Activated naive CD8-positive, alpha-beta T cell (primary cell): ENCODE data around the gene SNRNP25.

ENCODE experiments used
- H3K27ac Mint-ChIP-seq: one replicate; pipeline ENCODE4 v1.8.0; 2021; ENCODE audit warnings: mixed read lengths
- H3K27me3 Mint-ChIP-seq: one replicate; pipeline ENCODE4 v1.8.0; 2021; ENCODE audit warnings: mixed read lengths
- H3K36me3 Mint-ChIP-seq: one replicate; pipeline ENCODE4 v1.8.0; 2021; ENCODE audit warnings: mixed read lengths
- H3K4me1 Mint-ChIP-seq: one replicate; pipeline ENCODE4 v1.8.0; 2021; ENCODE audit warnings: low read depth, mixed read lengths
- H3K4me3 Mint-ChIP-seq: one replicate; pipeline ENCODE4 v1.8.0; 2021; ENCODE audit warnings: mild to moderate bottlenecking, mixed read lengths
- H3K9me3 Mint-ChIP-seq: one replicate; pipeline ENCODE4 v1.8.0; 2021; ENCODE audit warnings: low read depth, mixed read lengths

The SNRNP25 gene

DNA sequence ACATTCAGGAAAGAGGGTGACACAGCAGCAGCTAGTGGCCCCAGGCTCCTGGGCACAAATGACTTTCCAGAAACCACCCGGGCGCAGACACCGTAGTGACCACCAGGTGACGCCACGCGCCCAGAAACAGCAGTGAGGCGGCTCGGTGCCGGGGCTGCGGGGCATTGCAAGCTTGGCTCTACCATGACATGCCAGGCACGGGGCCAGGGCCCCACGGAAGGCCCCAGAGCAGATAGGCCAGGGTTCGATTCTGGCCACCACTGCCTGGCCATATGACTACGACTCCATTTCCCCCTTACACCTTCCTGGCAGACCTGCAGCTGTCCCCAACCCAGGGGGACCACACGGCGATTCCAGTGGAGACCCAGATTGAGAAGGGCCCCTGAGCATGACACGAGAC lies 12.1 kb downstream of the SNRNP25 start:
- H3K27ac Mint-ChIP-seq: no peak overlapping the region
- peaks cover 3% of the 10 kb centered on the region for H3K4me1 Mint-ChIP-seq
- H3K4me3 Mint-ChIP-seq: no peak overlapping the region
- no peaks in the 10 kb centered on the region for H3K9me3 Mint-ChIP-seq
- H3K27me3 Mint-ChIP-seq: no peaks in the 10 kb centered on the region
- H3K36me3 Mint-ChIP-seq: no peaks in the 10 kb centered on the region

DNA sequence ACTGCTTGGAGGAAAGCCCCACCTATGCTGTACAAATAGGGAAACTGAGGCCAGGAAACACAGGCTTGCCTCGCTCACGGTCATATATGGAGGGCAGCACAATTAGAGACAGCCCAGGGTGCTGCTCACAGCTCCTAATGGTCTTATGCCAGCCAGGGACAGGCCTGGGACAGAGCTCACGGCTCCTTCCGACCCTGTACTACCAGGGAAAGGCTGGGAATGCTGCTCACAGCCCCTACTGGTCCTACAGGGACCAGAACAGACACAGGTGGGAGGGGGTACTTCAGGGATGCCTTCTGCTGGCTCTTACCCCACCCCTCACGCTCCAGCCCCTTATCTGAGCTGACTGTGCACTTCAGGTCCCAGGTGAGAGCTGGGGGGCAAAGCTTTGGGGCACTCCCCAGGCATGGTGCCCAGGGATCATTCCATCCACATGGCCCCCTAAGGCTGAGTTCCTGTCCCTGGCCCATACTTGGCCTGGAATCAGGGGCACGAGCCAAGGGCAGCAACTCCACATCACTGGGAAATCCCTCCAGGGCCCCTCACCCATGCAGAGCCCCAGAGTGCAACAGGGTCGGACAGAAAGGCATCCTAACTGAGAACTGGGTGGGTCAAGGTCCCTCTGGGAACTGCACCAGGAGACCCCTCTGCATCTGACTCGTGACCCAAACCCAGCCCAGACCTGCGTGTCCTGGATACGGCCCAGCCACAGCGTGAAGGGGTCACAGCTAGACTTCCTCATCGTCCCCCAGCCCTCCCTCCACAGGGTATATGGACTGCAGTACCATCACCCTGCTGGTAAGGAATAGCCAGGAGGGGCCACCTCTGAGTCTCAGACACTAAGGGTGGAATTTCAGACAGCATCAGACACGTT lies 12.9 kb downstream of the SNRNP25 start:
- Mint-ChIP-seq H3K4me1 (peaks cover 3% of the 10 kb centered on the region), H3K27ac (no peak overlapping the region), H3K36me3 (no peaks in the 10 kb centered on the region), H3K4me3 (no peak overlapping the region), H3K9me3 (no peaks in the 10 kb centered on the region), H3K27me3 (peaks cover 2% of the 10 kb centered on the region)

DNA sequence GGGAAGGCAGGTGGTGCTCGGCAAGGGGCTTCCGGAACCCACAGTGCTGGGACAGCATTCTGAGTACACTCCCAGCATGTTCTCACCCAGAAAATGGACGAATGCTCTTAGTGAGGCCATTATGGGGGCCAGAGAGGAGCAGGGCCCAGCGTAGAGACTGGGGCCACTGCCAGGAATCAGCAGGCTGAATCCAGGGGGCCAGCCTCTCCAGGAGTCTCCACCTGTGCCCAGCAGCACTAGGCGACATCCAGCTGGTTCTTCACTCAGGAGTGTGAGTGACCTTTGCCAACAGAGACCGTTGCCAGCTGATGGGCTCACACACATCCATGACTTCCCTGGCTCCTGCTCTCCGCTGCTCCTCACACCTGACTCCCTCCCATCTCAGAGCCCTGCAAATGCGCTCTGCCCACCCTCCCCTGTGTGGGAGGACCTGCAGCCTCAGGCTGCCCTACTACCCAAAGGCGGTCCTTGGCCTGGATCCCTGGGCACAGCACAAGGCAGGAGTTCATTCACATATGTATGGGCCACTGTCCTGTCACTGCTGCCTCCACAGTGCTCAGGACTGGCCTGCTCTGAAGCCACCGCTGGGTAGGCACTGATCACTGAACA lies 13.7 kb downstream of the SNRNP25 start:
- H3K4me3 Mint-ChIP-seq: no peak overlapping the region
- peaks cover 3% of the 10 kb centered on the region for H3K4me1 Mint-ChIP-seq
- H3K36me3 Mint-ChIP-seq: no peaks in the 10 kb centered on the region
- H3K27ac Mint-ChIP-seq: no peak overlapping the region
- peaks cover 2% of the 10 kb centered on the region for H3K27me3 Mint-ChIP-seq
- H3K9me3 Mint-ChIP-seq: no peaks in the 10 kb centered on the region

DNA sequence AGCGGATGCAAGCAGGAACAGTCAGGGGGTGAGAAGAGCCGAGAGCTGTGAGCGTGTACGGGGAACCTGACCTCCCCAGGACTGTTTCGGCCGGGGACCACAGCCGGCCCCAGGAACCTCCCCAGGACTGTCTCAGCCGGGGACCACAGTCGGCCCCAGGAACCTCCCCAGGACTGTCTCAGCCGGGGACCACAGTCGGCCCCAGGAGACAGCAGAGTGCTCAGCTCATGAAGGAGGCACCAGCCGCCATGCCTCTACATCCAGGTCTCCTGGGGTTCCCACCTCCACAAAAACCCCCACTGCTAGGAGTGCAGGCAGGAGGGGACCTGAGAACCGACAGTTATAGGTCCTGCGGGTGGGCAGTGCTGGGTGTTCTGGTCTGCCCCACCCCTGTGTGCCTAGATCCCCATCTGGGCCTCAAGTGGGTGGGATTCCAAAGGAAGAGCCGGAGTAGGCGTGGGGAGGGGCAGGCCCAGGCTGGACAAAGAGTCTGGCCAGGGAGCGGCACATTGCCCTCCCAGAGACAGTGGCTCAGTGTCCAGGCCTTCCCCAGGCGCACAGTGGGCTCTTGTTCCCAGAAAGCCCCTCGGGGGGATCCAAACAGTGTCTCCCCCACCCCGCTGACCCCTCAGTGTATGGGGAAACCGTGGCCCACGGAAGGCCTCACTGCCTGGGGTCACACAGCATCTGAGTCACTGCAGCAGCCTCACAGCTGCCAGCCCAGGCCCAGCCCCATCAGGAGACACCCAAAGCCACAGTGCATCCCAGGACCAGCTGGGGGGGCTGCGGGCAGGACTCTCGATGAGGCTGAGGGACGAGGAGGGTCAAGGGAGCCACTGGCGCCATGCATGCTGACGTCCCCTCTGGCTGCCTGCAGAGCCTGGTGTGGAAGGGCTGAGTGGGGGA lies 14.5 kb downstream of the SNRNP25 start:
- Mint-ChIP-seq H3K36me3 (no peaks in the 10 kb centered on the region), H3K4me1 (peaks cover 6% of the 10 kb centered on the region), H3K9me3 (no peaks in the 10 kb centered on the region), H3K4me3 (no peak overlapping the region), H3K27me3 (peaks cover 5% of the 10 kb centered on the region), H3K27ac (no peak overlapping the region)

DNA sequence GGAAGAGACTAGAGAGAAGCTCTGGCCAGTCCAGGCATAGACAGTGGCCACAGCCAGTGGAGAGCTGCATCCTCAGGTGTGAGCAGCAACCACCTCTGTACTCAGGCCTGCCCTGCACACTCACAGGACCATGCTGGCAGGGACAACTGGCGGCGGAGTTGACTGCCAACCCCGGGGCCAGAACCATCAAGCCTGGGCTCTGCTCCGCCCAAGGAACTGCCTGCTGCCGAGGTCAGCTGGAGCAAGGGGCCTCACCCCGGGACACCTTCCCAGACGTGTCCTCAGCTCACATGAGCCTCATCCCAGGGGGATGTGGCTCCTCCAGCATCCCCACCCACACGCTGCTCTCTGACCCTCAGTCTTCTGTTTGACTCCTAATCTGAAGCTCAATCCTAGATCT lies 15.6 kb downstream of the SNRNP25 start:
- Mint-ChIP-seq H3K27me3 (peaks cover 7% of the 10 kb centered on the region), H3K36me3 (no peaks in the 10 kb centered on the region), H3K4me1 (peaks cover 6% of the 10 kb centered on the region), H3K4me3 (no peak overlapping the region), H3K9me3 (no peaks in the 10 kb centered on the region), H3K27ac (no peak overlapping the region)

DNA sequence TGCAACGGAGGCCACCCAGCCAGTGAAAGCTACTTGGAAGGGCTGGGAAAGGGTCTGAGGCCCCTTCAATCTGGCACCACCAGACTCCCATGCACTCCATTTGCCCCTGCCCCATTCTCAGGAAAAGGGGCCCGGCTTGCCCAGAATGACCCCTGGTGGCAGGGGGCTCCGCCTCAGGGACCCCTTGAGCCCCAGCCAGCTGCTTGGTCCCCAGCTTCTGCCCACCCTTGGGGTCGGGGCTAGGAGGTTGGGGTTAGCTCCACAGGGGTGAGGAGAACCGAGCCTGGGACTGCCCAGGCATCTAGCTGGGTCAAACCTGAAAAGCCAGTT lies 17.5 kb downstream of the SNRNP25 start:
- Mint-ChIP-seq H3K4me3 (peak overlapping the region; percentile 67), H3K27me3 (peaks cover 9% of the 10 kb centered on the region), H3K4me1 (peaks cover 5% of the 10 kb centered on the region), H3K36me3 (no peaks in the 10 kb centered on the region), H3K9me3 (no peaks in the 10 kb centered on the region), H3K27ac (no peak overlapping the region)

DNA sequence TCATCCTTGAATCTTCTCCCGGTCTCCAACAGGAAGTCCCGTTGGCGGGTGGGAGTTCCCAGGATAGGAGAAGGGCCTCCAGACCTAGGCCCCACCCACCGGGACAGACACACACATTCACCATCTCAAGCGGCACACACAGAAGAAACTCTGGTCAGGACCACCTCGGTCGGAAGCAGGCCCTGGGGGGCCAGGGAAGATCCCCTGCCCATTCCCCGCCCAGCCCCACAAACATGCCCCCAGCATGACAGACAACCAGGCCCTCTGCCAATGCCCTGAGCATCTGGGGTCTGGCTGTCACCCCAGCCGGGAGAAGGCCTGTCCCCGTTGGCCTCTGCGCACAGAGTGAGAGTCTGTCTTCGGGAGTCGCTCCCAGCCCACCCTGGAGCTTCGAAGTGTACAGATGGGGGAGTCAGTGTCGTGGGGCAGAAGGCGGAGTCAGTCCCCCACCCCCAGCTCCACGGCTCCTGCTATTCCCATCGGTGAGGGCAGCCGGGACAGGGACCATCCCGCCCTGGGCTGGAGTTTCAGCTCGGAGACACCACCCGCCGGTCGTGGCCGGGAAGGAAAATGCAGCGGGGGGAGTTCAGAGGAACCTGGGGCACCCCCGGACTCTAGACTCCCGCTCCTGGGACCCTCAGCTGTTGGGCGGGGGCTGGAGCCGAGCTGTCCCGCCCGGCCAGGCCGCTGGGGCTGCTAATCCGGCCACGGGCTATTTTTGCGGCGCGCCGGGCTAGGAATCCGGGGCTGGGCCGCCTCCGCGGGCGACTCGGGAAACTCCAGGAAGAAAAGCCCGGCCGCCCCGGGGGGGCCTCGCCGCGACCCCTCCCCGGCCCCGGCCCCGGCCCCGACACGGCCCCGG lies 18.1 kb downstream of the SNRNP25 start:
- Mint-ChIP-seq H3K27me3 (peaks cover 9% of the 10 kb centered on the region), H3K27ac (no peak overlapping the region), H3K9me3 (no peaks in the 10 kb centered on the region), H3K4me3 (peak overlapping the region; percentile 67), H3K4me1 (peaks cover 11% of the 10 kb centered on the region), H3K36me3 (no peaks in the 10 kb centered on the region)

DNA sequence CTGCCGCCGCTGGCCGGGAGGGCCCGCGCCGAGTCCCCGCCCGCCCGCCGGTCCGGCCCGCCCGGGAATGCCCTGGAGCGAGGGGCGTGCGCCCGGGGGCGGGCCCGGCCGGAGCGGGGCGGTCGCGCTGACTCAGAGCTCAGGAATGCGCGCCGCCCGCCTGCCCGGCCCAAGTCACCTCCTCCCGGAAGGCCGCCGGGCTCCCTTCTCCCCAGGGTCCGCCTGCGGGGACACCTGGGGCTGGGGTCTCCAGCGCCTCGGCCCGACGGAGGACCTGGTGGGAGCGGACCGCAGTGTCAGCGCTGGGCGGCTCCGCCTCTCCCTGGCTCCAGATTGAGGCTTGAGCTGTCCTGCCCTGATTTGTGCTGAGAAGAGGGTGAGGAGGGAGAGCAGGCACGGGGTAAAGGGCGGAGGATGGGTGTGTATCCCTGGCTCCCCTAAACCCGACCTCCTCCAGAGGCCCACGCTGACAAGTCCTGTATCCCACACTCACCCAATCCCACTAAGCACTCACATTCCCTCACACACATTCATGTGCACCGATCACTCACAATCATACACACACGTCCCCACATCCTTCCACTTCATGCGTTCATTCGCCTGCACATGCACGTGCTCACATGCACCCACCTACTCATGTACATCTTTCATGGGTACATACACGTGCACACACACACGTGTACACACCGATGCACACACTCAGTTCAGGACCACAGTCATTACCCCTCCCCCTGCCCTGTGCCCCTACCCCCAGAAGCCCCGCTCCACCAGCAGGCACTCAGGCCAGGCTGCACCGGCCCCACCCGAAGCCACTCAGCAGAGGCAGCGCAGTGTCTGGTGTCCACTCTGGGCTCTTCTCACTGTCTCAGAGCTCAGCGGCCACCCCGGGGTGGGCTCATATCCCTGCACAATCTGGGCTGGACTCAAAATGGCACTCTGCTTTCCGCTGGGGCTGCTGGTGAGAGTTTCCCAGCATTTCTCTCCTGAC lies 19.2 kb downstream of the SNRNP25 start, which contains the start of gene RHBDF1:
Gene RHBDF1 (minus strand): TSS at position 71 of the 988 bp plus-strand sequence. CDS start 7,616 bp downstream, outside the sequence.
- peaks cover 9% of the 10 kb centered on the region for H3K27me3 Mint-ChIP-seq
- H3K27ac Mint-ChIP-seq: no peak within 1 kb of the TSS
- no peaks in the 10 kb centered on the region for H3K9me3 Mint-ChIP-seq
- peak within 1 kb of the TSS; percentile 89 for H3K4me3 Mint-ChIP-seq
- peaks cover 14% of the 10 kb centered on the region for H3K4me1 Mint-ChIP-seq
- H3K36me3 Mint-ChIP-seq: no peaks in the 10 kb centered on the region

DNA sequence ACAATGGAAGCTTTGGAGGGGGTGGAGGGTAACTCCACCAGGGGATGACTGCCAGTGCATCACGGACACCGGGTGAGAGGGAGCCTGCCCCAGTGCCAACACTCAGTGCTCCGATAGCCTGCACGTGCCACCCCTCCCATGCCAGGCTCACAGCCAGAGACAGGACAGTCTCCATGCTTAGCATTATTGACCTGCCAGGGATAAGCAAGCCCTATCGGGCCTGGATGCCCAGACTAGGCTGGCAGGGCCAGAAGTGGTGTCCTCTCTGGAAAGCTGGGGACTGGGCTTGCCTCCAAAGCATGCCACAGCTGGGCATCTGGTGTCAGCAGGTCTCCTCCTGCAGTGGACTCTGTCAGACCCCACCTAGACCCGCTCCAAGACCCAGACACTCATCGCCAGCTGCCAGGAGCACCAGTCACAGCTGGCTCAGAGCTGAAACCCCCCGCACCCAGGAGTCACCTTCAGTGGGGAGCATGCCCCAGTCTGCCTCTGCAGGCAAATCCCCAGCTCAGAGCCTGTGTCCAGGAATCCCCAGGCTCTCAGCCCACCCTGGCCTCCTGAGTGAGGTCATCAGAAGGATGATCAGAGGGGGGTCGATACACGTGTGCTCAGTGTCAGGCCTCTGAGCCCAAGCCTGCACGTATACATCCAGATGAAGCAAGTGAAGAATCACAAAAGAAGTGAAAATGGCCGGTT lies 20.6 kb downstream of the SNRNP25 start:
- Mint-ChIP-seq H3K36me3 (no peaks in the 10 kb centered on the region), H3K4me3 (no peak overlapping the region), H3K4me1 (peaks cover 16% of the 10 kb centered on the region), H3K27me3 (peaks cover 9% of the 10 kb centered on the region), H3K27ac (no peak overlapping the region), H3K9me3 (no peaks in the 10 kb centered on the region)

DNA sequence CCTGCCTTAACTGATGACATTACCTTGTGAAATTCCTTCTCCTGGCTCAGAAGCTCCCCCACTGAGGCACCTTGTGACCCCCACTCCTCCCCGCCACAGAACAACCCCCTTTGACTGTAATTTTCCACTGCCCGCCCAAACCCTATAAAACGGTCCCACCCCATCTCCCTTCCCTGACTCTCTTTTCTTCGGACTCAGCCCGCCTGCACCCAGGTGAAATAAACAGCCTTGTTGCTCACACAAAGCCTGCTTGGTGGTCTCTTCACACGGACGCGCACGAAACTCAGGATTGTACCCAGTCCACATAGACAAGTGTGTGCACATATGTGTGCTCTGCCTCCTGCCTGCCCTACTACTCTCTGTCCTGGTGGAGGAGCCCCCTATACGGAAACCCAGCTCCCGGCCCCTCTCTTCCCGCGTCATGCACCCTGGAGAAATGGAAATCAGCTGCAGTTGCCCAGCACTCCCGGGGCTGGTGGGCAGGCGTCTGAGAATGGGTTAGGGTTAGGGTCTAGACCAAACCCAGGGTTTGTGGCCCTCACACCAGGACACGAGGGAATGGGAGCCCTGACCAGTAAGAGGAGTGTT lies 21.2 kb downstream of the SNRNP25 start:
- Mint-ChIP-seq H3K4me1 (peaks cover 21% of the 10 kb centered on the region), H3K27ac (no peak overlapping the region), H3K4me3 (no peak overlapping the region), H3K9me3 (no peaks in the 10 kb centered on the region), H3K27me3 (peaks cover 9% of the 10 kb centered on the region), H3K36me3 (no peaks in the 10 kb centered on the region)

DNA sequence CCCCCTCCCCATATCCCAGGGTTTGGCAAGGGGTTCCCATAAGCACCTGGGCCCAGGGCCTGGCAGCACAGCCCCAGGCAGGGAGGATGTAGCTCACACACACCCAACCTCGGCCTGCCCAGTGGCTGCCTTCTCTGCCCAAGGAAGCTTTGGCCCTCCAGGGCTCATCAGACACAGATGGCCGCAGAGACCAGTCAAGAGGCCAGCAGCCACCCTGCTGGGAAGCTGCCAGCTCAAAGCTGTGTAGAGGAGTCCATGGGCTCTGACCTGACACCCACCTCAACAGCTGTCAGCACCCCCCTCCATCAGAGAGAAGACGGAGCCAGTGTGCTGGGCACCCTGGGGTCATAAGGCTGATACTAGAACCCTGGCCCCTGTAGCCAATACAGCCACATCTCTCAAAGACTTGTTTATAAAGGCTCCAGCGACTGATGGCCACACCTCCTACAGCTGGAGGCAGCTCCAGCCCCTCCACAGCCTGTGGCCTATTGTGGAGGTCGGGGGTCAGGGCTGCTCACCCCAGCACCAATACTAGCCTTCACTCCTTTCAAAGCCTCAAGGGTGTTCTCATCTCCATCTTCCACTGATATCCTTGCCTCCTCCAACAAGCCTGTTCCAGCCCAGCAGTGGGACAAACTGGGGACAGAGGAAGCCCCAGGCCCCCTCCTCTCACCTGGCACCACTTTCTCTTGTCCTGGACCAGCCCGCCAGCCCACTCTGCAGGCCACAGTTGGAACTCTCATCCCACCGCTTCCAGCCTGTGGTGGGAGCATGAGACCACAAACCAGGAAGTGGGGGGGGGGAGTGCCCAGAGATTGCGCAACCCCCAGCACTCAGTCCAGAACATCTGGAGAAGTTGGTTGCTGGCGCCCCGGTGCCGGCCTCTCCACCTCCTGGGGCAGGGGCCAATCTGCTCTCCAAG lies 22.2 kb downstream of the SNRNP25 start:
- peaks cover 9% of the 10 kb centered on the region for H3K27me3 Mint-ChIP-seq
- no peaks in the 10 kb centered on the region for H3K9me3 Mint-ChIP-seq
- no peaks in the 10 kb centered on the region for H3K36me3 Mint-ChIP-seq
- H3K4me3 Mint-ChIP-seq: no peak overlapping the region
- H3K4me1 Mint-ChIP-seq: peaks cover 21% of the 10 kb centered on the region
- no peak overlapping the region for H3K27ac Mint-ChIP-seq
